ENCODE measurements around the gene TMEM132E. TPM values are rescaled to one million over a fixed set of nuclear protein-coding genes. Genes with fewer than 3 reads are reported as not detected.

Gene TMEM132E
- total RNA-seq, 4 donors from 2014 or later: 0.11 to 0.13 TPM; not detected in 2

DNA sequence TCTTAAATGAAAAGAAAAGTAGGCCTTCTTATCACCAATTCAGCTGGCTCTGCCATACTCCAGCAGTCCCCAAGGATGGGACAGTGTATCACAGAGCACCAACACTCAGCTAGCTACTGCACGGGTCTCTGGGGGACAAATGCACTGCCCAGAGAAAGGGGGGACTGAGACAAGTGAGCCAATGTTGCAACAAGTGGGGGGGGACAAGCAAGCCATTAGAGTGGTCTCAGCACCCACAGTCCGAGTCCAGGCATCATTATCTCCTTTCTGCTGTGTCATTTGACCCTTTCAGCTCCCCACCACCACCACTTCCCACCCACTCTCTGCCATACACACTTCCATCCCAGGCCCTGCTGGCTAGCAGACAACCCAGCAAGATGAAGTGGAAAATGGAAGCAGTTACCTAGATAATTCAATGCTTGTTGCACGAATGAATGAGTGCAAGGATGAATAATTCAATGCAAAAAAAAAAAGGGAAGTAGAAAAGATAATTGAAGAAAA, 7.0 kb downstream of the TMEM132E start:
- WGBS, 2 donors: 73 to 77% methylated on average over 3 of the region's 3 CpGs
- Histone ChIP-seq H3K4me1 (peaks cover under 1 to 6% of the 10 kb centered on the region in 2 donors), H3K27ac (no peak overlapping the region), H3K27me3 (peaks cover 3% of the 10 kb centered on the region), H3K36me3 (no peaks in the 10 kb centered on the region), H3K9me3 (no peaks in the 10 kb centered on the region), H3K4me3 (replicated peaks in 1 of 3) (no peak overlapping the region)
- TF ChIP-seq POLR2A (IDR thresholded peaks at IDR 0.05): no peak
- TF ChIP-seq, protein P1, sequence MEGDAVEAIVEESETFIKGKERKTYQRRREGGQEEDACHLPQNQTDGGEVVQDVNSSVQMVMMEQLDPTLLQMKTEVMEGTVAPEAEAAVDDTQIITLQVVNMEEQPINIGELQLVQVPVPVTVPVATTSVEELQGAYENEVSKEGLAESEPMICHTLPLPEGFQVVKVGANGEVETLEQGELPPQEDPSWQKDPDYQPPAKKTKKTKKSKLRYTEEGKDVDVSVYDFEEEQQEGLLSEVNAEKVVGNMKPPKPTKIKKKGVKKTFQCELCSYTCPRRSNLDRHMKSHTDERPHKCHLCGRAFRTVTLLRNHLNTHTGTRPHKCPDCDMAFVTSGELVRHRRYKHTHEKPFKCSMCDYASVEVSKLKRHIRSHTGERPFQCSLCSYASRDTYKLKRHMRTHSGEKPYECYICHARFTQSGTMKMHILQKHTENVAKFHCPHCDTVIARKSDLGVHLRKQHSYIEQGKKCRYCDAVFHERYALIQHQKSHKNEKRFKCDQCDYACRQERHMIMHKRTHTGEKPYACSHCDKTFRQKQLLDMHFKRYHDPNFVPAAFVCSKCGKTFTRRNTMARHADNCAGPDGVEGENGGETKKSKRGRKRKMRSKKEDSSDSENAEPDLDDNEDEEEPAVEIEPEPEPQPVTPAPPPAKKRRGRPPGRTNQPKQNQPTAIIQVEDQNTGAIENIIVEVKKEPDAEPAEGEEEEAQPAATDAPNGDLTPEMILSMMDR (IDR thresholded peaks at IDR 0.05): no peak
- intact Hi-C loops (cut with DNase I): no loop called here
- no peak for DNase-seq

DNA sequence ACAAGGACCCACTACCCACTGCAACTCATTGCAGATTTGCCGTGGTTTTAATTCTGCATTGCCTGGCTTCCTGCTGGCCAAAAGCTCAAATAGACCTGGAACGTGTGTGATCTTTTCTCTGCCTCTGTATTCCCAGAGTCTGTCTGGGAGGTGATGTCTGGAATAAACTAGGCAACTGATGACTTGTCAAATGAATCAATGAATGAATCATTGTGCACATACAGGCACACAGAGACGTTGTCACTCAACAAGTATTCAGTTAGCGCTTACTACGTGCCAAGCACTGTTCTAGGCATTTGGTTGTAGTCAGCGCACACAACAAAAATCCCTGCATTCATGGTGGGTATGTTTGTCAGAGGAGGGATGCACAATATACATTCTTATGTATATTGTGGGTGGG, 8.9 kb downstream of the TMEM132E start:
- Histone ChIP-seq H3K4me3 (replicated peaks in 1 of 3) (no peak overlapping the region), H3K36me3 (no peaks in the 10 kb centered on the region), H3K27me3 (no peaks in the 10 kb centered on the region), H3K9me3 (no peaks in the 10 kb centered on the region), H3K4me1 (no peaks in the 10 kb centered on the region), H3K27ac (no peak overlapping the region)
- intact Hi-C loops (cut with DNase I): no loop called here
- DNase-seq: no peak
- no peak for TF ChIP-seq POLR2A (IDR thresholded peaks at IDR 0.05)
- TF ChIP-seq, protein P1 (IDR thresholded peaks at IDR 0.05): no peak
- WGBS, 2 donors: 82 to 87% methylated on average over 6 of the region's 6 CpGs

DNA sequence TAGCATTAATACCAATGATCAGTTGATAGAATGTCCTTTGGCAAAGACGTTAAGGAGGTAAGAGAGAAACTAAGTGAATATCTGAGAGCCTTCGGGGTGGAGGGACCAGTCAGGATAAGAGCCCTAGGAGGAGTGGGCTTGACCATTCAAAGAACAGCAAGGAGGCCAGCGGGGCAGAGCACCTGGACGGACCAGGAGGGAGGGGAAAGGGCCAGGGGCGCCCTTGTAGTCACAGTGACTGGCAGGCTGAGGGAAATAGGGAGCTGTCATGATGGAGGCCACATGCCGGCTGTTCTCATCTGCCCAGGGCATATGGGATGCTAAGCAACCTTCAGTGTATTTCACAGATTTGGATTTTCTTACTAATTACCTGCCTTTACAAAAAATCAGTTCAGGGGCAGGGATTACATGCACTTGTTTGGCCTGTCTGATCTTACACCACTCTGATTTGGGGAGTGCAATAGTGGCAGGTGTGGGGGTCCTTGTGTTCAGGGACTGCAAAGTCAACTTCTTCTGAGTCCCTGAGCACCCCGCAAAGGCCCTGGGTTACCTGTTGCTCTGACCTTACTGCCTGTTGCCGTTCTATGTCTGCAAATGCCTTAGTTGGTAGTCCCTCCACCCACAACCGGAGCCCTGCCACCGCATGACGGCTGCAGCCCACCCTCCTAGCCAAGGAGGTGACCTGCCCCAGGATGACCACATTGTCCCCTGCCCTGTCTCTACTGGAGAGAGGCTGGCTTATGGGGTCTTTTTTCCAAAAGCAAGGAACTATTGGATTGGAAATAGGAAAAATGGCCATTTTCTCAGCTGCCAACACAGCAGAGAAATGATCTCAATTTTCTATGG, 10.0 kb downstream of the TMEM132E start:
- Histone ChIP-seq H3K4me1 (no peaks in the 10 kb centered on the region), H3K9me3 (no peaks in the 10 kb centered on the region), H3K27me3 (no peaks in the 10 kb centered on the region), H3K4me3 (replicated peaks in 1 of 3) (no peak overlapping the region), H3K36me3 (no peaks in the 10 kb centered on the region), H3K27ac (no peak overlapping the region)
- WGBS, 2 donors: 71 to 74% methylated on average over 11 of the region's 11 CpGs
- intact Hi-C loops (cut with DNase I): no loop called here
- TF ChIP-seq, protein P1 (IDR thresholded peaks at IDR 0.05): no peak
- TF ChIP-seq POLR2A (IDR thresholded peaks at IDR 0.05): no peak
- DNase-seq: no peak

DNA sequence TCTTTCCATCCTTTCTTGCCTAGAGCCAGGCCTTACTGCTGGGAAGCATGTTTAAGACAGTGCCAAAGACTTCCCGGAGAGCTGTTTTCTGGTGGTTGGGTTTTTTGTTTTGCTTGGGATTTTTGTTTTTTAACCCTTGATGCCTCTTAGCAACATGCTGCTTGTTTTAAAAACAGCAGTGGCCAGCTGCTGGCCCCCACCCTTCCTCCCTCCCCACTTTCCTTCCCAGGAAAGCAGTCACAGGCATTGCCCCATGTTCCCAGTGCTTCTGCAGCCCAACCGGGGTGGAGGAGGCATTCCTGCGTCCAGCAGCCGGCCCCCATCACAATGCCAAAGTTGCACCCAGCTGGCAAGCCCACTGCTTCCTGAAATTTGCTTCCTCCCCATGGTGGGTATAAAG, 12.6 kb downstream of the TMEM132E start:
- H3K9me3 ChIP-seq: no peaks in the 10 kb centered on the region
- H3K36me3 ChIP-seq: no peaks in the 10 kb centered on the region
- intact Hi-C loops (cut with DNase I): no loop called here
- H3K27me3 ChIP-seq: no peaks in the 10 kb centered on the region
- 51 to 58% methylated on average over 4 of the region's 4 CpGs for WGBS, 2 donors
- H3K4me1 ChIP-seq: no peaks in the 10 kb centered on the region
- no peak overlapping the region for H3K27ac ChIP-seq
- no peak for DNase-seq
- no peak overlapping the region for H3K4me3 ChIP-seq (replicated peaks in 1 of 3)
- no peak for TF ChIP-seq POLR2A (IDR thresholded peaks at IDR 0.05)
- TF ChIP-seq, protein P1 (IDR thresholded peaks at IDR 0.05): no peak

DNA sequence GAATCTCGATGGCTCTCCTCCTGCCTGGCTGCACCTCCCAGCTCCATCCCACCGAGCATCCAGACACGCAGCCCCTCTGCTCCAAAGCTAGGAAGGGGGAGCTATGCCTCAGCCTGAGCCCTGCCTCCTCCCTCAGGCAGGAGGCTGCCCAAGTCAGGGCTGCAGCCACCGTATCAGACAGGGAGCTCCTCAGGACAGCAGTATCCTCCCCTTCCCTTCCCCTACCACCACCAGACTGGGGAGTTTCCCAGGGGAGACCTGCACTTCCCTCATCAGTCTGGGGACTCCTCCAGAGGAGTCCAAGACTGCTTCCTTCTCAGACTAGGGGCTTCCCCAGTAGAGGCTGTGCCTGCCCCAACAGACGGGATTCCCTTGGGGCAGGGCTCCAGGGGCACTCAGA, 17.5 kb downstream of the TMEM132E start:
- no peak overlapping the region for H3K4me3 ChIP-seq (replicated peaks in 1 of 3)
- H3K27ac ChIP-seq: no peak overlapping the region
- DNase-seq: no peak
- H3K4me1 ChIP-seq: no peaks in the 10 kb centered on the region
- no peaks in the 10 kb centered on the region for H3K27me3 ChIP-seq
- no peaks in the 10 kb centered on the region for H3K36me3 ChIP-seq
- 20 to 21% methylated on average over 5 of the region's 5 CpGs for WGBS, 2 donors
- TF ChIP-seq POLR2A (IDR thresholded peaks at IDR 0.05): no peak
- TF ChIP-seq, protein P1 (IDR thresholded peaks at IDR 0.05): no peak
- intact Hi-C loops (cut with DNase I): no loop called here
- H3K9me3 ChIP-seq: no peaks in the 10 kb centered on the region
